WERI-Rb-1 (cell line): ENCODE measurements around the gene ABCC4.

Source experiments
- DNase-seq: peaks from one replicate; pipeline ENCODE4 v3.0.0-alpha.2; 2020
- H3K27ac ChIP-seq: fragments of 250-450 bp; sonication (Bioruptor Pico); 2 replicates; pipeline ENCODE4 v1.5.1; 2020; ENCODE audit warnings: mild to moderate bottlenecking, moderate library complexity
- H3K27me3 ChIP-seq: fragments of 250-450 bp; sonication (Bioruptor Pico); 2 replicates; pipeline ENCODE4 v1.5.1; 2021; ENCODE audit warnings: mild to moderate bottlenecking, low read depth, moderate library complexity; ENCODE audit not compliant: insufficient read depth, severe bottlenecking
- H3K36me3 ChIP-seq: fragments of 250-450 bp; sonication (Bioruptor Pico); 2 replicates; pipeline ENCODE4 v1.5.1; 2020; ENCODE audit warnings: mild to moderate bottlenecking, moderate library complexity
- H3K4me3 ChIP-seq: 2 replicates; pipeline ENCODE4 v1.5.1; 2011; ENCODE audit warnings: low read depth, mild to moderate bottlenecking, control low read depth, low read length
- H3K9me3 ChIP-seq: fragments of 250-450 bp; sonication (Bioruptor Pico); 2 replicates; pipeline ENCODE4 v1.5.1; 2021; ENCODE audit warnings: mild to moderate bottlenecking, moderate library complexity; ENCODE audit not compliant: severe bottlenecking
- TF ChIP-seq, protein P1 (sequence below): IDR thresholded peaks from 2 replicates; pipeline ENCODE4 v1.5.1; 2011; ENCODE audit warnings: low read depth, mild to moderate bottlenecking, control low read depth, inconsistent platforms, low read length

Gene ABCC4

DNA sequence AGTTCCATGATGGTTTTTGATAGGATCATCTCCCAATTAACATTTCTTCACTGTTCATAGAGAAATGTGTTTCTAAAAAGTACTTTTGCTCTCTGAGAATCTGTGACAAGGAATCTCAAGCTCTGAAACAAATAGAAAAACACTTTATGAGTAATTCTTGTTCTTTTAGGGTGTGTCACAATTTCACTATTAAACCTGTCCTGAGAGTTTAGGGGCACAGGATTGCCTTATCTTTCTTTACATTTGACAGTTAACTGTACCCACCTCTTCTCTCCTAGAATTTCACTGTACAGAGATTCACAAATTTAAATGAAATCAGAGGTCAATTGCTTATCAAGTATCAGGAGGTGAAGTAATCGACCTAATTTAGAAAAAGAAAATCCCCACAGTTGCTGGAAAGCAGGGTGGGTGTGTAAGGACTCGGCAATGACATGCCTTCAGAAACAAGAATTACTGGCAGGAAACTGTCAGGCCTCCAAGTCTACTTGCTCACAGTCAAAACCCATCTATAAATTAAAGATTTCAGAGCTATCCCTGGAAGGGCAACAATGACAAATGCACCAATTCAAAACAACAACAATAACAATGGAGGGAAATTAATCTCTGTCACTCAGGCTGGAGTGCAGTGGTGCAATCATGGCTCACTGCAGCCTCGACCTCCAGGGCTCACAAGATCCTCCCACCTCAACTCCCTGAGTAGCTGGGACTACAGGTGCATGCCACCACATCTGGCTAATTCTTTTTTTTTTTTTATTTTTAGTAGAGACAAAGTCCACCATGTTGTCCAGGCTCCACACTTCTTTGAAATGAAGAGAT is 250.2 kb downstream of the ABCC4 start:
- H3K27me3 ChIP-seq, result no peaks in the 10 kb centered on the region
- no peaks in the 10 kb centered on the region for H3K9me3 ChIP-seq
- no peak for DNase-seq
- TF ChIP-seq, protein P1, sequence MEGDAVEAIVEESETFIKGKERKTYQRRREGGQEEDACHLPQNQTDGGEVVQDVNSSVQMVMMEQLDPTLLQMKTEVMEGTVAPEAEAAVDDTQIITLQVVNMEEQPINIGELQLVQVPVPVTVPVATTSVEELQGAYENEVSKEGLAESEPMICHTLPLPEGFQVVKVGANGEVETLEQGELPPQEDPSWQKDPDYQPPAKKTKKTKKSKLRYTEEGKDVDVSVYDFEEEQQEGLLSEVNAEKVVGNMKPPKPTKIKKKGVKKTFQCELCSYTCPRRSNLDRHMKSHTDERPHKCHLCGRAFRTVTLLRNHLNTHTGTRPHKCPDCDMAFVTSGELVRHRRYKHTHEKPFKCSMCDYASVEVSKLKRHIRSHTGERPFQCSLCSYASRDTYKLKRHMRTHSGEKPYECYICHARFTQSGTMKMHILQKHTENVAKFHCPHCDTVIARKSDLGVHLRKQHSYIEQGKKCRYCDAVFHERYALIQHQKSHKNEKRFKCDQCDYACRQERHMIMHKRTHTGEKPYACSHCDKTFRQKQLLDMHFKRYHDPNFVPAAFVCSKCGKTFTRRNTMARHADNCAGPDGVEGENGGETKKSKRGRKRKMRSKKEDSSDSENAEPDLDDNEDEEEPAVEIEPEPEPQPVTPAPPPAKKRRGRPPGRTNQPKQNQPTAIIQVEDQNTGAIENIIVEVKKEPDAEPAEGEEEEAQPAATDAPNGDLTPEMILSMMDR, result no peak
- no peak overlapping the region for H3K27ac ChIP-seq
- H3K4me3 ChIP-seq, result no peak overlapping the region
- no peaks in the 10 kb centered on the region for H3K36me3 ChIP-seq

DNA sequence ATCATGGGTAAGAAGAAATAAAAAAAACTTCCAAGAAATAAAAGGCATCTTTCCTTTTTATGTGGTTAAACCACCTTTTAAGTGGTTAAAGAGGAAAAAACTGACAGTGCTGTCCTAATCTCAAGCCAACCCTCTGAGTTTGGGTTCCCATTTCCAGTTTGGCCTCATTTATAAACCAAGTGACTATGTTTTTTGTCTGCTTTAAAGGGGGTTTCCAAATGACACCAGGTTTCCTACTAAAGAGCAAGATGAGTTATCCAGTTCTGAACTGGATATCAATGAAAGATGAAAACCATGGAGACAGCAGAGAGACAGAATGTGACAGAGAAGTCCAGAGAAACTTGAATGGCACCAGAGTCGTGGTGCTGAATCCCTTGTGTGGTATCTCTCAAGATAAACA is 251.5 kb downstream of the ABCC4 start:
- TF ChIP-seq, protein P1, result no peak
- H3K4me3 ChIP-seq, result no peak overlapping the region
- no peaks in the 10 kb centered on the region for H3K36me3 ChIP-seq
- no peaks in the 10 kb centered on the region for H3K9me3 ChIP-seq
- H3K27ac ChIP-seq, result no peak overlapping the region
- DNase-seq, result no peak
- no peaks in the 10 kb centered on the region for H3K27me3 ChIP-seq

GRCh38 chr13:95044452-95045205 is 256.6 kb downstream of the ABCC4 start:
- Histone ChIP-seq H3K9me3 (no peaks in the 10 kb centered on the region), H3K27me3 (no peaks in the 10 kb centered on the region), H3K4me3 (no peak overlapping the region), H3K36me3 (no peaks in the 10 kb centered on the region; the same call in 1 of the 2 replicates), H3K27ac (no peak overlapping the region)
- TF ChIP-seq, protein P1, result no peak
- DNase-seq, result no peak

DNA sequence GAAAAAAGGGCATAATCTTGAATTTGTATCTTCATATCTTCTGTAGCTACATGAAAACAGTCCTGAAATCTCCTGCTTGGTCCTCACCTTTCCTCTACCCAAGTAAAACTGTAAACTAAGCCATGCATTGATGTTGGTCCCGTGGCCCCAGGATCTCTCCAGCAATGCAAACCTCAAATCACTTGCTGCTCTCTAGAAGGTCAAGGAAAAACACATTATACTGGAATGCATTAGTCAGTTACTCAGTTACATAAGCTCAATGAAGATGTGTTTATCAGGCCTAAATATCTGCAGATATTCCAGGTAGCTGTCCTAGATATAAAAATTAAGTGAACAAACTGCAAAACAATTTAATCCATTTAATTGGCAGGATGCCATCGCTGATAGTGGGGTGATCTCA is 261.8 kb downstream of the ABCC4 start:
- Histone ChIP-seq H3K36me3 (no peaks in the 10 kb centered on the region; the same call in 1 of the 2 replicates), H3K27me3 (no peaks in the 10 kb centered on the region), H3K4me3 (no peak overlapping the region), H3K9me3 (no peaks in the 10 kb centered on the region), H3K27ac (no peak overlapping the region)
- TF ChIP-seq, protein P1, result no peak
- DNase-seq, result no peak

DNA sequence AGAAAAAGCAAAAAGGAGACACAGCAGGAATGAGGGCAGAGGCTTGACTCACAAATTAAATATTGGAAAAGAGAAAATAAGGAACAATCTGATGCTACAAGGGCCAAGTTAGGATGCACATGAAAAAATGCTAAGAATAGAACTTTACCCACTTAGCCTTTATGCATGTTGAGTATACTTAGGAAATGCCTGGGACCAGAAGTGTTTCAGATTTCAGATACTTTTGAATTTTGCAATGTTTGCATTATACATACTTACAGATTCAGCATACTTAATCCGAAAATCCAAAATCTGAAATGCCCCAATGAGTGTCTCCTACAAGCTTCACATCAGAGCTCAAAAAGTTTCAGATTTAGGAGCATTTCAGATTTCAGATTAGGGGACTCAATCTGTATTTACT is 262.3 kb downstream of the ABCC4 start:
- H3K9me3 ChIP-seq, result no peaks in the 10 kb centered on the region
- DNase-seq, result no peak
- no peaks in the 10 kb centered on the region for H3K27me3 ChIP-seq
- H3K27ac ChIP-seq, result no peak overlapping the region
- TF ChIP-seq, protein P1, result no peak
- H3K4me3 ChIP-seq, result no peak overlapping the region
- no peaks in the 10 kb centered on the region; the same call in 1 of the 2 replicates for H3K36me3 ChIP-seq
